Mesothelial cell of epicardium (in vitro differentiated cells): ENCODE data around the gene WWC2. TPM values are rescaled to one million over a fixed set of nuclear protein-coding genes. Genes with fewer than 3 reads are reported as not detected.

Experiments used
- DNase-seq, 2 experiments: peaks; one replicate each; pipeline ENCODE4 v3.0.0; 2021; ENCODE audit warnings: low spot score in 2 of 2; ENCODE audit not compliant: unreplicated experiment in 2 of 2
- H3K27ac Mint-ChIP-seq: 2 replicates; pipeline ENCODE4 v1.8.0; 2021; ENCODE audit warnings: mixed read lengths
- H3K27me3 Mint-ChIP-seq: 2 replicates; pipeline ENCODE4 v1.8.0; 2021; ENCODE audit warnings: low read depth, mixed read lengths
- H3K36me3 Mint-ChIP-seq: 2 replicates; pipeline ENCODE4 v1.8.0; 2021; ENCODE audit warnings: mixed read lengths
- H3K4me1 Mint-ChIP-seq: 2 replicates; pipeline ENCODE4 v1.8.0; 2021; ENCODE audit warnings: mixed read lengths
- H3K4me3 Mint-ChIP-seq: 2 replicates; pipeline ENCODE4 v1.8.0; 2021; ENCODE audit warnings: mild to moderate bottlenecking, moderate library complexity, mixed read lengths
- H3K9me3 Mint-ChIP-seq: 2 replicates; pipeline ENCODE4 v1.8.0; 2021; ENCODE audit warnings: mixed read lengths
- total RNA-seq: library from RNA; stranded (reverse); gene quantifications from 3 replicates; pipeline ENCODE4 v1.2.1, GENCODE V29; 2021
- TF ChIP-seq, protein P1 (sequence below): fragments of 200-600 bp; sonication (generic); IDR thresholded peaks from one replicate; pipeline ENCODE4 v1.5.0; 2021; ENCODE audit warnings: antibody characterized with exemption; ENCODE audit not compliant: unreplicated experiment

Gene WWC2
- total RNA-seq, 1 donor from 2014 or later = 64.1 TPM

GRCh38 chr4:183335369-183335940 is 236.4 kb downstream of the WWC2 start:
- Mint-ChIP-seq H3K4me1 (no peaks in the 10 kb centered on the region), H3K27me3 (peaks cover 11% of the 10 kb centered on the region), H3K27ac (no peak overlapping the region), H3K4me3 (no peak overlapping the region), H3K36me3 (no peaks in the 10 kb centered on the region), H3K9me3 (no peaks in the 10 kb centered on the region)
- TF ChIP-seq, protein P1, sequence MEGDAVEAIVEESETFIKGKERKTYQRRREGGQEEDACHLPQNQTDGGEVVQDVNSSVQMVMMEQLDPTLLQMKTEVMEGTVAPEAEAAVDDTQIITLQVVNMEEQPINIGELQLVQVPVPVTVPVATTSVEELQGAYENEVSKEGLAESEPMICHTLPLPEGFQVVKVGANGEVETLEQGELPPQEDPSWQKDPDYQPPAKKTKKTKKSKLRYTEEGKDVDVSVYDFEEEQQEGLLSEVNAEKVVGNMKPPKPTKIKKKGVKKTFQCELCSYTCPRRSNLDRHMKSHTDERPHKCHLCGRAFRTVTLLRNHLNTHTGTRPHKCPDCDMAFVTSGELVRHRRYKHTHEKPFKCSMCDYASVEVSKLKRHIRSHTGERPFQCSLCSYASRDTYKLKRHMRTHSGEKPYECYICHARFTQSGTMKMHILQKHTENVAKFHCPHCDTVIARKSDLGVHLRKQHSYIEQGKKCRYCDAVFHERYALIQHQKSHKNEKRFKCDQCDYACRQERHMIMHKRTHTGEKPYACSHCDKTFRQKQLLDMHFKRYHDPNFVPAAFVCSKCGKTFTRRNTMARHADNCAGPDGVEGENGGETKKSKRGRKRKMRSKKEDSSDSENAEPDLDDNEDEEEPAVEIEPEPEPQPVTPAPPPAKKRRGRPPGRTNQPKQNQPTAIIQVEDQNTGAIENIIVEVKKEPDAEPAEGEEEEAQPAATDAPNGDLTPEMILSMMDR = no peak
- no peak for DNase-seq

DNA sequence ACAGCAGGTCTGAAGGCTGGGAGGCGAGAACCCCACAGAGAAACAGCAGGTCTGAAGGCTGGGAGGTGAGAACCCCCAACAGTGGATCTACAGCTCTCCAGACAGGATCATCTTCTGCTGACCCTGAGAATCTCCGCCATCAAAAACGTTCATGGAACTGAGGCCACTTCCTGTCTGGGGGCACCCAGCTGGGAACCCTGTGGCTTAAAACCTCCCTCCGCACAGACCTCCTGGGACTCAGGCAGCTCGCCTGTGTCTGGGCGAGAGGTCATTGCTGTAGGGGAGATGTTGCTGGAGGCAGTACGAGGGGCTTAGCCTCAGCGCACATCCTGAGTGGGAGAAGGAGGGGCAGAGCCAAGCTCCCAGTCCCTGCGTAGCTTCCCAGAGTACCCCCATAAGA is 238.3 kb downstream of the WWC2 start:
- no peaks in the 10 kb centered on the region for H3K4me1 Mint-ChIP-seq
- no peaks in the 10 kb centered on the region for H3K9me3 Mint-ChIP-seq
- TF ChIP-seq, protein P1 = no peak
- peaks cover 9% of the 10 kb centered on the region for H3K27me3 Mint-ChIP-seq
- no peaks in the 10 kb centered on the region for H3K36me3 Mint-ChIP-seq
- no peak overlapping the region for H3K27ac Mint-ChIP-seq
- no peak overlapping the region for H3K4me3 Mint-ChIP-seq
- DNase-seq = no peak

GRCh38 chr4:183337833-183338232 is 238.8 kb downstream of the WWC2 start:
- Mint-ChIP-seq H3K9me3 (no peaks in the 10 kb centered on the region), H3K4me1 (no peaks in the 10 kb centered on the region), H3K4me3 (no peak overlapping the region), H3K36me3 (no peaks in the 10 kb centered on the region), H3K27me3 (peaks cover 7% of the 10 kb centered on the region), H3K27ac (no peak overlapping the region)
- DNase-seq = no peak
- TF ChIP-seq, protein P1 = no peak

DNA sequence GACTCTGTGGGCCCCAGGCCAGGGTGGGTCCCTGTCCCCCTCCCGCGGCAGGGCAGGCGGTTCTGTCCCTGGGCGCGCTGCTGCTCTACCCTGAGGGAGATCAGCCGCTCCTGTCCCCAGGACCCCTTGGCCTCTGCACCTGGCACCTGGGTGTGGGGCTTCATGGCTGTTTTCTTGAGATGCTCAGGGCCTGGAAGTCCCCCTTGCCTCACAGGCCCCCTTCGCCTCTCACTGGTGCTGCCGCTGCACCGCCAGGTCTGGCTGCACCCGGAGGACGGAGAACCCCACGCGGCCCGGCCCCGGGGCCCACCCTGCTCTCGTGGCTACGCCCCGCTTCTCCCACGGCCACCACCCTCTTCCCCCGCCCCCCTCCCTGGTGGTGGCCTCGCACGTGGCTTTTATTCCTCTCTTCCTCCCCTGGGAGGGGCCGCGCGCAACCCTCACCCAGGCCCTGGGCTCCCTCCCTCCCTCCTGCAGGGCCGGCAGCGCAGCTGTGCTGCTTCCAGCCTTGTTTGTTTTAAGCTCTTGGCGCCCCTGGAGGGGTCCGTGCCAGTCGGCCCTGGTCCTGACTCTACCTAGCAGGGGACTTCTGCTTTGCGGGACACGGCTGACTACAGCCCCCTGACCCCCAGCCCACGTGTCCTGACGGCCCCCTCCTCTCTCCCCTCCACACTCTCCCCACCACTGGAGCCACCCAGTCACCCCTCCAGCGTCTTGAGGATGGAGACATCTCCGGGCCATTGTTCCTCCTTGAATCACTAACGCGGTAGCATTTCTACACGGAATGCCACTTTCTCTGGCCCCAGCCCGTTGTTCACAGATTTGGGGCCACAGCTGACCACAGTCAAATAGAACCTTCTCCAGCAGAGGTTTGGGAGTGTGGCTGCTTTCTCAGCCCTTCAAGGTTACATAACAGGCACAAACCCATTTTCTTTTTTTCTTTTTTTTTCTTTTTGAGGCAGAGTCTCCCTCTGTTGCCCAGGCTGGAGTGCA is 243.8 kb downstream of the WWC2 start:
- Mint-ChIP-seq H3K9me3 (no peaks in the 10 kb centered on the region), H3K36me3 (no peaks in the 10 kb centered on the region), H3K4me1 (no peaks in the 10 kb centered on the region), H3K4me3 (no peak overlapping the region), H3K27ac (no peak overlapping the region), H3K27me3 (peaks cover 2% of the 10 kb centered on the region)
- TF ChIP-seq, protein P1 = no peak
- DNase-seq = no peak

DNA sequence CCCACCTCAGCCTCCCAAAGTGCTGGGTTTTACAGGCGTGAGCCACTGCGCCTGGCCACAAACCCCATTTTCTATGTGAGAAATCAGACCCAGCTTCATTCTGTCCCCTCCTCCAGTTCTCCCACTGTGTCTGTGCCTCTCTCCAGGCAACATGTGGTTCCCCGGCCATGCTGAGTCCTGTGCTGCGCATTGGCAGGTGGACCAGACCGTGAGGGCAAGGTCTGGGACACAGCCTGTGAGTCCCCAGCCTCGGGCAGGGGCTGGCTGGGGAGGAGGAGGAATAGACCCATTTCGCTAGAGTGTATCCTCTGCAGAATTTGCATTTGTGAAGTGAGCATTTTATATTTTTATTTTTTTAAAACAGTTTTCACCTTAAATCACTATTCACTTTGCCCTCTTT is 244.7 kb downstream of the WWC2 start:
- Mint-ChIP-seq H3K36me3 (no peaks in the 10 kb centered on the region), H3K27me3 (peaks cover 2% of the 10 kb centered on the region), H3K27ac (no peak overlapping the region), H3K9me3 (no peaks in the 10 kb centered on the region), H3K4me1 (no peaks in the 10 kb centered on the region), H3K4me3 (no peak overlapping the region)
- TF ChIP-seq, protein P1 = no peak
- DNase-seq = no peak
